ENCODE measurements around the gene MGAM2. TPM values are rescaled to one million over a fixed set of nuclear protein-coding genes. Genes with fewer than 3 reads are reported as not detected.
"Not testable (repeated sequence)": the region's sequence is repeated elsewhere in the genome, so short reads cannot be mapped to it uniquely, and the experiment has no call there.

MGAM2 gene
- total RNA-seq, 3 donors from 2014 or later (not counting 1 experiment from before 2014, with no cell fraction given) = 0.73 to 1.9 (median 1.1) TPM

DNA sequence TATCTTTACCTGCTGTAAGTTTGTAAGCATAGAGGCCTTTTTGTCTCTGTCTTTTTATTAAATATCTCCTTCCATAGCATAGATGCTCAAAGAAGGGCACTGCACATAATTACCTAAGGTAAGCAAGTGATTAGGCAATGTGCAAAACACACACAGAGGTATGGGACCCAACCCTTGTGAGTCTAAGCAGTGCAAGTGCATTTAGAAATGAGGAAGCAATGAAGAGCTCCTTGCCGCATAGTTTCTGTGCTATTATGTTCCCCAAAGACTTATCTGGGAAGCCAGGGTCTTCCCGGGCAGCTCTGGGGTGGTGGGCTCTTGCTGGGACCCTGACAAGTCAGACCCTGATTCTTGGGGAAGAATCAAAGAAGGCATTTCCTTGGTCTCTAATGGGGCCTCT, 13.5 kb upstream of the MGAM2 start:
- Histone ChIP-seq H3K4me1 (ENCODE audit: control insufficient read depth, insufficient read depth, low read length) (peaks cover 5% of the 10 kb centered on the region), H3K27ac (ENCODE audit: low read length) (no peak overlapping the region), H3K4me3 (ENCODE audit: low read length) (no peak overlapping the region), H3K27me3 (ENCODE audit: control insufficient read depth, insufficient read depth, low read length) (no peaks in the 10 kb centered on the region), H3K9me3 (ENCODE audit: control insufficient read depth, insufficient read depth, low read length) (no peaks in the 10 kb centered on the region), H3K36me3 (ENCODE audit: control insufficient read depth, insufficient read depth, low read length) (no peaks in the 10 kb centered on the region)
- H3K36me3 Mint-ChIP-seq = peaks cover 9% of the 10 kb centered on the region
- no peaks in the 10 kb centered on the region for H3K9me3 Mint-ChIP-seq
- DNase-seq (no peak), ATAC-seq (no peak)
- peak overlapping the region; percentile 50 for H3K4me3 Mint-ChIP-seq
- peaks cover 27 to 32% of the 10 kb centered on the region in 2 donors for H3K4me1 Mint-ChIP-seq
- WGBS (ENCODE audit: insufficient coverage) = 75% methylated on average over 1 of the region's 2 CpGs
- no peaks in the 10 kb centered on the region for H3K27me3 Mint-ChIP-seq (ENCODE audit: low read depth in 2 of 2)
- peak overlapping the region; percentile 31 to 66 for H3K27ac Mint-ChIP-seq
- intact Hi-C loops (cut with micrococcal nuclease) = no loop called here
- TF ChIP-seq, protein P1, sequence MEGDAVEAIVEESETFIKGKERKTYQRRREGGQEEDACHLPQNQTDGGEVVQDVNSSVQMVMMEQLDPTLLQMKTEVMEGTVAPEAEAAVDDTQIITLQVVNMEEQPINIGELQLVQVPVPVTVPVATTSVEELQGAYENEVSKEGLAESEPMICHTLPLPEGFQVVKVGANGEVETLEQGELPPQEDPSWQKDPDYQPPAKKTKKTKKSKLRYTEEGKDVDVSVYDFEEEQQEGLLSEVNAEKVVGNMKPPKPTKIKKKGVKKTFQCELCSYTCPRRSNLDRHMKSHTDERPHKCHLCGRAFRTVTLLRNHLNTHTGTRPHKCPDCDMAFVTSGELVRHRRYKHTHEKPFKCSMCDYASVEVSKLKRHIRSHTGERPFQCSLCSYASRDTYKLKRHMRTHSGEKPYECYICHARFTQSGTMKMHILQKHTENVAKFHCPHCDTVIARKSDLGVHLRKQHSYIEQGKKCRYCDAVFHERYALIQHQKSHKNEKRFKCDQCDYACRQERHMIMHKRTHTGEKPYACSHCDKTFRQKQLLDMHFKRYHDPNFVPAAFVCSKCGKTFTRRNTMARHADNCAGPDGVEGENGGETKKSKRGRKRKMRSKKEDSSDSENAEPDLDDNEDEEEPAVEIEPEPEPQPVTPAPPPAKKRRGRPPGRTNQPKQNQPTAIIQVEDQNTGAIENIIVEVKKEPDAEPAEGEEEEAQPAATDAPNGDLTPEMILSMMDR (IDR thresholded peaks at IDR 0.05) = no peak

DNA sequence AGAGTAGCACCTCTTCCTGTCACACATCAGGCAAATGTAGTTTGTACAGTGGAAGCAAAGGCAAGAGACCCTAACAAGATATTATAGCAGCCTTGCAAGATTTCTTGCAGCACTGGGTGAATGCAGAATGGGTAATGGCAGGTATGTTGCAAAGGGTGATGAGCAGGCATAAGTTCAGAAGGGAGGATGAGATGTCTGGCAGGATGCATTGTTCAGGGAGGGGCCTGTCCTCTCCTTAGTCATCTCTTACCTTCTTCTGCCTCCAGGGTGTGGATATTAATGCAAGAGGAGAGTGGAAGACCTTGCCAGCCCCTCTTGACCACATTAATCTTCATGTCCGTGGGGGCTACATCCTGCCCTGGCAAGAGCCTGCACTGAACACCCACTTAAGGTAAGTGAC, 12.2 kb upstream of the MGAM2 start:
- H3K36me3 Mint-ChIP-seq; H3K27me3 ChIP-seq (ENCODE audit: control insufficient read depth, insufficient read depth, low read length); H3K27me3 Mint-ChIP-seq (ENCODE audit: low read depth in 2 of 2); H3K27ac Mint-ChIP-seq; H3K27ac ChIP-seq (ENCODE audit: low read length); ATAC-seq; intact Hi-C loops (cut with micrococcal nuclease); H3K4me3 Mint-ChIP-seq; H3K36me3 ChIP-seq (ENCODE audit: control insufficient read depth, insufficient read depth, low read length); H3K4me3 ChIP-seq (ENCODE audit: low read length); DNase-seq; H3K9me3 ChIP-seq (ENCODE audit: control insufficient read depth, insufficient read depth, low read length); H3K9me3 Mint-ChIP-seq; H3K4me1 ChIP-seq (ENCODE audit: control insufficient read depth, insufficient read depth, low read length): not testable (repeated sequence)
- peaks cover 27 to 34% of the 10 kb centered on the region in 2 donors for H3K4me1 Mint-ChIP-seq
- no CpG with 5 or more reads among the region's 1 CpG for WGBS (ENCODE audit: insufficient coverage)

- no peaks in the 10 kb centered on the region for H3K27me3 ChIP-seq (ENCODE audit: control insufficient read depth, insufficient read depth, low read length)
- H3K36me3 ChIP-seq (ENCODE audit: control insufficient read depth, insufficient read depth, low read length) = no peaks in the 10 kb centered on the region
- Mint-ChIP-seq H3K9me3 (no peaks in the 10 kb centered on the region), H3K4me1 (peaks cover 30 to 42% of the 10 kb centered on the region in 2 donors), H3K27ac (no peak overlapping the region), H3K4me3 (no peak overlapping the region), H3K27me3 (ENCODE audit: low read depth in 2 of 2) (no peaks in the 10 kb centered on the region), H3K36me3 (peaks cover 3% of the 10 kb centered on the region)
- ATAC-seq = no peak
- H3K4me1 ChIP-seq (ENCODE audit: control insufficient read depth, insufficient read depth, low read length) = peaks cover 5% of the 10 kb centered on the region
- DNase-seq = no peak
- intact Hi-C loops (cut with micrococcal nuclease) = no loop called here
- no peak overlapping the region for H3K4me3 ChIP-seq (ENCODE audit: low read length)
- 81% methylated on average over 1 of the region's 1 CpG for WGBS (ENCODE audit: insufficient coverage)
- no peaks in the 10 kb centered on the region for H3K9me3 ChIP-seq (ENCODE audit: control insufficient read depth, insufficient read depth, low read length)
- TF ChIP-seq, protein P1 (IDR thresholded peaks at IDR 0.05) = no peak
- no peak overlapping the region for H3K27ac ChIP-seq (ENCODE audit: low read length)
Observed at GRCh38 chr7:142100634-142101033, 10.9 kb upstream of the MGAM2 start.

GRCh38 chr7:142101794-142102193, 9.7 kb upstream of the MGAM2 start:
- H3K4me3 Mint-ChIP-seq; H3K27me3 Mint-ChIP-seq (ENCODE audit: low read depth in 2 of 2); H3K9me3 Mint-ChIP-seq; H3K4me1 ChIP-seq (ENCODE audit: control insufficient read depth, insufficient read depth, low read length); H3K27ac ChIP-seq (ENCODE audit: low read length); H3K27me3 ChIP-seq (ENCODE audit: control insufficient read depth, insufficient read depth, low read length); DNase-seq; H3K36me3 Mint-ChIP-seq; H3K4me3 ChIP-seq (ENCODE audit: low read length); ATAC-seq; H3K36me3 ChIP-seq (ENCODE audit: control insufficient read depth, insufficient read depth, low read length); H3K9me3 ChIP-seq (ENCODE audit: control insufficient read depth, insufficient read depth, low read length); intact Hi-C loops (cut with micrococcal nuclease): not testable (repeated sequence)
- Mint-ChIP-seq H3K27ac (peak overlapping the region in 1 of 2 donors; percentile 29), H3K4me1 (peaks cover 26 to 42% of the 10 kb centered on the region in 2 donors)
- WGBS (ENCODE audit: insufficient coverage) = 79% methylated on average over 6 of the region's 6 CpGs
